Measurements from ENCODE around the gene TOR1B.

Gene TOR1B

DNA sequence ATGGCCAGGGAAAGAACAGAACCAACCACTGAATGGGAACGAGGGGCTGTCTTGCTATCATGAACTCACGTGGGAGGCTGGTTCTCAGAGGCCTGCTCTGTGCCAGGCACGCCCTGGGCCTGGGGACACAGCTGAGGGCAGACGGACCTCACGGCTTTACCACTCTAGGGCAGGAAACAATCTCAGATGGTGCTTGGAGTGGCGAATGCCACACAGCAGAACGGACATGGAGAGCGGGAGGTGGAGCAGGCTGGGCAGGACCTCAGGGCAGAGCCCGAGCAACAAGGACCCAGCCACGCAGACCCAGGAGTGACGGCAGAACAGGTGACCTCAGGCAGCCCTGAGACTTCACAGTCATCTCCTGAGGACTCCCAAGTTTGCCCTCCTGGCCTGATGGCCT is 12.3 kb downstream of the TOR1B start:
- no peak for DNase-seq

- DNase-seq = no peak
Measured at GRCh38 chr9:129816501-129817435, 13.8 kb downstream of the TOR1B start.

- no peak for DNase-seq
Measured at GRCh38 chr9:129822898-129823541, 20.0 kb downstream of the TOR1B start.

DNA sequence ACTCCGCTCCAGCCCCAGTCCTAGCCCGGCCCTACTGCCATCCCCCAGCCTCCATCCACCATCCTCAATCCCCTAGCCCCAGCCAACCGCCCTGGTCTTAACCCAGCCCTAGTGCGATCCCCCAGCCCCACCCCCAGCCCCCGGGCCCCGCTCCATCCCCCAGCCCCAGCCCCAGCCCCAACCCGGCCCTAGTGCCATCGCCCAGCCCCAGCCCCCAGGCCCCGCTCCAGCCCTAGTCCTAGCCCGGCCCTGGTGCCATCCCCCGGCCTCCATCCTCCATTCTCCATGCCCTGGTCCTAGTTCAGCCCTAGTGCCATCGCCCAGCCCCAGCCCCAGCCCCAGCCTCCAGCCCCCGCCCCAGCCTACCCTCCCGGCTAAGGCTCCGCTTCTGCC is 20.6 kb downstream of the TOR1B start:
- DNase-seq = no peak

GRCh38 chr9:129823935-129824601 is 21.1 kb downstream of the TOR1B start, which contains the start of gene TOR1A:
Gene TOR1A, minus strand, starts transcription at chr9:129824136. Its CDS starts 51 bp downstream, at chr9:129824085.
- peak; percentile 88 for DNase-seq

- DNase-seq = no peak
Measured at GRCh38 chr9:129826344-129826743, 23.4 kb downstream of the TOR1B start.

GRCh38 chr9:129826759-129827158 is 23.8 kb downstream of the TOR1B start:
- DNase-seq = no peak

DNA sequence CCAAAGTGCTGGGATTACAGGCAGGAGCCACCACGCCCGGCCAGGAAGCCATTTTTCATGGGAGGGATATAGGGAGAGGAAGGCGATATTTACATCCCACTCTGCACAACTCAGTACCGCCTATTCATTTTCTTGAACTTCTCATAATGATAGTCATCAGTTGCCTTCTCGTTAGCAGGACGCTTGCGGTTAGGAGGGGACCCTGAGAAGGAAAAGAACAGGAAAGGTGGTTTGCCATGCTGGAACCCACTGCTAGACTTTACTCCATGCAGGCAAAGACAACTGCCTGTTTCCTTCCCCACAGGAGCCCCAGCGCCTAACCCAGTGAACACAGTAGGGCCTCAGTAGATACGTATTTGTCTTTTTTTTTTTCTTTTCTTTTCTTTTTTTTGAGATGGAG is 25.1 kb downstream of the TOR1B start:
- no peak for DNase-seq

DNA sequence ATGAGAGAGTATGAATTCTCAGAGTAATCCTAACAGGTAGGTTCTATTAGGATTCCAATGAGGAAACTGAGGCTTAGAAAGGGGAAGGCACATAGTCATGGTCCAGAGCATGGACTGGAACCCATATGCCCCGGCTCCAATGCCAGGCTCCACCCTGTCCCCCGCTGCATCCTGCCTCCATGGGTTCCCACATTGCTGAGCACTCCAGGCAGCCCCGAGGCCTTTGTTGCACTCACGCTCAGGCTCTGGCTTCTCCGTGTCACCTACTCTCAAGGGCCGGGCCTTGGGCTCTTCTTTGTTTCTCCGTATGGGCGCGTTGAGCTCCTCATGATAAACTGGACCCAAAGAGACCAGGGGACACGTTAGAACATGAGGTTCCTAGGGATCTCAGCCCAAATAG is 26.0 kb downstream of the TOR1B start:
- no peak for DNase-seq

DNA sequence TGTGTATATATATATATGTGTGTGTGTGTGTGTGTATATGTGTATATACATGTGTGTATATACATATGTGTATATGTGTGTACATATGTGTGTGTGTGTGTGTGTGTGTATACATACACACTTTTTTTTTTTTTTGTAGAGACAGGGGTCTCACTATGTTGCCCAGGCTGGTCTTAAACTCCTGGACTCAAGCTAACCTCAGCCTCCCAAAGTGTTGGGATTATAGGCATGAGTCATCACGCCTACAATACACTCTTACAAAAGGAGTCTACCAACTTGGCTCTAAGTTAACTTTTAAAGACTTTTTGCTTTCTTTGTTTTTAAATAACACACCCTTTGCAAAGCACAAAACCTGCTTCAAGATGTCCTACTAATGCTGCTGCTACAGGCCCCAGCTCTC is 30.0 kb downstream of the TOR1B start:
- no peak for DNase-seq

- peak; percentile 41 for DNase-seq
Measured at GRCh38 chr9:129834489-129835127, 31.6 kb downstream of the TOR1B start.

DNA sequence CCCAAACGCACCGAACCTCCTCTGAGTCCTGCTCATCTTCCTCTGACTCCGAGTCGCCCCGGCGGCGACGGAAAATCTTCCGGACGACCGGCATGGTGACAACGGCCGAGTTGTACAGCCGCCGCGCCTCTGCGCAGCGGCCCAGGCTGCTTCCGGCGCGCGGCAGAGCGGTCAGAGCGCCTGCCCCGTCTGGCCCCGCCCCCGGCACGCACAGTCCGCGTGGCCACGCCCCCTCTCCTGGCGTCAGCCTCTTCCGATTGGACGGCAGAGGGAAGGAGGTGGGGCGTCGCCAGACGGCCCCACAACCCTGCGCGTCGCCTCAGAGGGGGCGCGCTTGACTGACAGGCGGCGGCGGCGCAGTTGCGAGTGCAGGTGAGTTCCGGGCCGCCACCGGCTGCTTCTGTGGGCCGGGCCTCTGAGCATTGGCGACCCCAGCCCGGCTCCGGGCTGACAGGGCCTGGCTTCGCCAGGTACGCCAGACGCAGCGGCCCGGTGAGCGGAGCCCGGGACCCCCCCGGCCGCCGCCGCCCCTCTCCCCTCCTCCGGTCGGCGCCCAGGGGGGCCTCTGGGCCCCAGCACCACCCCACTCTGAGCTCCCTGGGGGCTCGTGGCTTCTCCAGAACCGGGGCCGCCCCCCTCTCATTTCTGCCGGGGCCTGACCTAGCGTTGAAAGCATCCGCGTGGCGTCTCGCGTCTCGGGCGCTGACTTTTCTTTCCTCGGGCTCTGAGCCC is 32.3 kb downstream of the TOR1B start, which contains the start of the genes C9orf78 and USP20:
Gene C9orf78, minus strand, starts transcription at position 148 of the 732 bp plus-strand sequence. Its CDS starts 54 bp downstream, at position 94.
Gene USP20, plus strand, starts transcription at position 331 of the 732 bp plus-strand sequence. CDS start 17,098 bp downstream, outside the sequence.
- peak; percentile 97 for DNase-seq

DNA sequence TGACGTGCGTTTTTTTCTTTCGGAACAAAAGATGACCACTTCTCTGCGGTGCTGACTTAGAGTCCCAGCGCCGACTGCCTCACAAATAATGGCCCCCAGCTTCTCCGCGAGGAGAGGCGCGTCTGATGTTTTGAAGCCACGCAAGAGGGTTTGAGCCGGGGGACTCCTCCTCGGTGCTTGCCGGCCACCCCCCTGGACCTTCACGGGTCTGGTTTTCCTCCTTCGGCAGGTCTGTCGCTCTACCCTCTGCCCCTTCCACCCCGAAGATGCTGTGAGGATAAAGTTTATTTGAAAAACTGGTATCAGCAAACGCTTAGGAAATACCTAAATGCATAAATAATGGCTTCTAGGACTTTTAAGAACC is 32.9 kb downstream of the TOR1B start:
- DNase-seq = no peak

DNA sequence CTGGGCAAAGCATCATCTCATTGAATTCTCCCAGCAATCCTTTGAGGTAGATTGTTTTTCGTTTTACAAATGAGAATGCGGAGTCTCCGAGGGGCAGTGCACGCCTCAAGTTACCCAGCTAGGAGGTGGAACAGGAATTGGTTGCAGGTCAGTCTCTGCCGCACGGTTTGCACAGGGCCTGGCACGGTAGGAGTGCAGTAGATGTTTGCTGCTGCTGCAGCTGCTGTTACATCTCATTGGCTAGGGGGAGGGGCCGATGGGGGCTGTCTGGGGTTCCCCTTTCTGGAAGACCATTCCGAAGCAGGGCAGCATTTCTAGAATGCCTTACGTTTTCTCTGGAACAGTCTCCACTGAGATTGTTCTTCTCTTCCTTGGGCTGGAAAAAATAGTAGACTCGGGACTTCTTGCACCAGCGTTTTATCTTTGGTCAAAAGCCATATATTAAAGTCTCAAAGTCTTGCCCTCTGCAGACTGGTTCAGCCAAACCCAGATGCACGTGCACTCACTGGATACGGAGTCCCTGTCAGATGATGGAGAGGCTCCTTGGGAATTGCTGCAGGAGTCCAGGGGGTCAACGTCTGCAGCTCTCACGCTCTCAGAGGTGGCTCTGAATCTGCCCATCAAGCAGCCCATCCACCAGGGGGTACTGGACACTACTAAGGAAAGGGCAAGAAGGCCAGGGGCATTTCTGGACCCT is 33.5 kb downstream of the TOR1B start:
- DNase-seq = peak; percentile 33

DNA sequence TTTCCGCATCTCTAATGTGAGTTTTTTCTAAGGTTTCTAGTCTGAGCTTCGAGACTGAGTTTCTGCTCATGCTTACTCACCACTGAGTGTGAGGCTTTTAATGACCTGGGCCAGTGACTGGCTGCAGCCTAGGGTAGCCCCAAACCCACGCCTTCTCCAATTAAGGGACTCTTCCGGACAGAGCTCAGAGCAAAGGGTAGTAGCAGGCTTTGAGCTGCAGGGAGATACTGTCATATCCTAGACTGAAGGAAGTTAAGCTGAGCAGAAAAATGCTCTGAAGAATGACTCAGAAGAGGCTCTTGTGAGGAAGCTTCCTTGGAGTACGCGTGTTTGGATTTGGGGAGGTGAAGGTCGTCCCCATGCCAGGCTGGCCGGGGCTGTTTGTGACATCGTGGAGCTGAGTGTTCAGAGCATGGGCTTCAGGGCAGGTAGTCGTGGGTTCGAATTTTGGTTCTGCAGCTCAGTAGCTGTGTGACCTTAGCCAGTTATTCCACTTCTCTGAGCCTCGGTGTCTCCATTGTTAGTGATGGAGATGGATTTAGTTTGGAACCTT is 35.8 kb downstream of the TOR1B start:
- no peak for DNase-seq

DNA sequence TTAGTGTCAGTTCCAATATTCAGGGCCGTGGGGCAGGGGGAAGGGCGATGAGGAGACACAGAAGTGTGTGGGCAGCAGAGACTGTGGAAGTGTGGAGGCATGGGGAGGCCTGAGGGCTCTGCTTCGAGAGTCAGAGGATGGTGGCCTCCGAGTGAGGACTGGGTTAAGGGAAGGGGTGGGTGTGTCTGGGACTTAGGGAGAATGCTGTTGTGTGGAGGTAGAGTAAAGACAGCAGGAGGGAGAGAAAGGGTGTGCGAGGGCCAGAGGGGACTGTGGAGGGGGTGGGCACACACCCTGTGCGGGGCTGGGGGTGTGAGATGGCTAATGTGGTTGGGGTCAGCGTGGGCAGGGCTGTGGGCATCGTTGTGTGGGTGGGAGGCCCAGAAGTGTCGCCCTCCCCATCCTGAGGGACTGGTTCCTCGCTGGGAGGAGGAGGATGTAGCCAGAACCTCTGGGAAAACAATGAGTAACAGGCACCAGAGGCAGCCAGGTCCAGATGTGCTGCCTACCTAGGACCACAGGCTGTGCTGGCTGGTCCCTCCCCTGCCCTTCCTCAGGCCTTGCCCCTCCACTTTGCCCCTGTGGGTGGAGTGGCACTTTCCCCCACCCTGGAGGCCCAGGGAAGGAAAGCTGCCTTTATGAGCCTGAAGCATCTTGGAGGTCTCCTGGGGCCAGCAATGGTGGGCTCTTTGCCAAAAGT is 36.5 kb downstream of the TOR1B start:
- DNase-seq = no peak

- no peak for DNase-seq
Measured at GRCh38 chr9:129840034-129840433, 37.0 kb downstream of the TOR1B start.

DNA sequence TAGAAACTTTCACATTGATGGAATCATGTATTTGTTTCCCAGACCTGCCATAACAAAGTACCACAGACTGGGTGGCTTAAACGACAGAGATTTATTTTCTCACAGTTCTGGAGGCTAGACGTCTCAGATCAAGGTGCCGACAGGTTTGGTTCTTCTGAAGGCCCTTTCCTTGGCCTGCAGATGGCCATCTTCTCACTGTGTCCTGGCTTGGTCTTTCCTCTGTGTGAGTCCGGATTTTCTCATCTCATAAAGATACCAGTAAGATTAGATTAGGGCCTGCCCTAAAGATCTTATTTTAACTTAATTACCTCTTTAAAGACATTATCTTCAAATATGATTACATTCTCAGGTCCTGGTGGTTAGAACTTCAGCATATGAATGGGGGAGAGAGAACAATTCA is 38.1 kb downstream of the TOR1B start:
- DNase-seq = no peak

GRCh38 chr9:129845373-129845772 is 42.4 kb downstream of the TOR1B start:
- DNase-seq = no peak

DNA sequence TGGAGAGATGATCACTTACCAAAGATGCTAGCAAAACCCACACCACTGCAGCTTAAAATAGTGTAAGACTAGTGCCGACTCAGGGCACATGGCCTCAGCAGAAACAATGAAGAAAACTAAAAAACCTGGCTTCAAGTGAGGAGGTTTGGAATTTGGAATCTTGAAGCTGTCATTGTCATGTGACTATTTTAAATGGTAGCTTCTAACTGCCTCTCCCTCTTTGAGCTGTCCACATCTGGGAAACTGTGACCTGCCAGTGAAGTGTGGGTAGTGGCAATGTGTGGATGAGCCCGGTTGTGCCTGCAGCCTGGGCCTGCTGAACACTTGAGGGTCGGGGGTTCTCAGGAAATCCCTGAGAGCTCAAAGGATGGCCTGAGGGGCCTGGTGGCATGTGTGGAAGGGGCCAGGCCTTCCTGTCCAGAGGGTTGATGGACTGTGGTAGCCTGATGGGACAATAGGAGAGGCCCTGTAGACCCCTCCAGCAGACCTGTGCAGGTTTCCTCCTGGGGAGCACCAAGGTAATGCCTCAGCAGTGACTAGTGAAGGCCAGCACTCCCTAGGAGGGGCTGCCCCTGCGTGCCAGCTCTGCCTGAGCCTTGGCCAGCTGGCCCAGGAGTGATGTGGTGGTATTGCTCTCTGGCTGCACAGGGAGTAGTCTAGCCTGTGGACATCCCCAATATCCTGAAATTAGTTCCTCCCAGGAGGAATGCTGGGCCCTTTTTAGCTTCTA is 45.9 kb downstream of the TOR1B start:
- no peak for DNase-seq

Measured in activated gamma-delta T cell treated with Interleukin-2 at 50 U/mL for 16 hours (primary cell).